ENCODE data around the gene PIKFYVE. TPM values are rescaled to one million over a fixed set of nuclear protein-coding genes. Genes with fewer than 3 reads are reported as not detected.

The PIKFYVE gene
- total and polyA plus RNA-seq, 2 of the 8 experiments (the other 6 are each of a cell fraction or from before 2014, with no cell fraction given), result 8.8 to 33.5 TPM

GRCh38 chr2:208370881-208371633, 105.0 kb downstream of the PIKFYVE start:
- Histone ChIP-seq H3K4me2 (ENCODE audit: insufficient read depth in 1 of 2, low read depth in 2 of 2, low read length in 2 of 2) (no peak overlapping the region), H2BK12ac (ENCODE audit: low read depth, low read length) (no peak overlapping the region), H3K79me2 (ENCODE audit: control insufficient read depth in 1 of 2, insufficient read depth in 2 of 2, low read length in 2 of 2) (no peaks in the 10 kb centered on the region), H2AK5ac (ENCODE audit: low read depth, low read length) (no peak overlapping the region), H3K36me3 (ENCODE audit: control insufficient read depth in 2 of 4, insufficient read depth in 4 of 4, low read length in 3 of 4) (no peaks in the 10 kb centered on the region), H2BK5ac (ENCODE audit: low read depth, low read length) (no peak overlapping the region), H3K4me1 (replicated peaks in 1 of 4; ENCODE audit: control insufficient read depth in 3 of 4, insufficient read depth in 4 of 4, low read length in 3 of 4) (peaks cover 0 to 11% (median 3%) of the 10 kb centered on the region in 4 experiments; a peak in 4 of 7 replicates), H4K5ac (ENCODE audit: insufficient read length, low read depth, low read length) (no peak overlapping the region), H3K23ac (ENCODE audit: insufficient read length) (no peak overlapping the region), H2BK15ac (ENCODE audit: low read length) (no peak overlapping the region), H3K18ac (ENCODE audit: extremely low read depth, low read length) (no peak overlapping the region), H4K20me1 (replicated peaks in 1 of 2; ENCODE audit: control insufficient read depth in 1 of 2, insufficient read depth in 2 of 2, low read length in 2 of 2) (no peaks in the 10 kb centered on the region), H4K8ac (ENCODE audit: extremely low read depth, insufficient read depth, low read length) (no peak overlapping the region), H4K91ac (replicated peaks; ENCODE audit: insufficient read length, low read length) (no peak overlapping the region), H3K9me3 (ENCODE audit: insufficient read depth in 2 of 2, low read depth in 1 of 2, low read length in 1 of 2) (no peaks in the 10 kb centered on the region), H3K79me1 (ENCODE audit: low read depth, low read length) (no peaks in the 10 kb centered on the region), H3K14ac (ENCODE audit: insufficient read length) (no peak overlapping the region), H2BK120ac (replicated peaks; ENCODE audit: low read depth, low read length) (no peak overlapping the region), H3K4me3 (ENCODE audit: extremely low read depth in 1 of 4, insufficient read depth in 2 of 4, low read depth in 3 of 4, low read length in 4 of 4) (no peak overlapping the region), H3K27me3 (replicated peaks in 1 of 4; ENCODE audit: control insufficient read depth in 3 of 4, extremely low read depth in 1 of 4, insufficient read depth in 3 of 4, low read length in 3 of 4) (no peaks in the 10 kb centered on the region), H2BK20ac (ENCODE audit: low read length) (no peak overlapping the region), H3K23me2 (ENCODE audit: low read depth, low read length) (no peaks in the 10 kb centered on the region), H3K4ac (replicated peaks; ENCODE audit: insufficient read length, low read depth, low read length) (no peak overlapping the region), H3K56ac (replicated peaks; ENCODE audit: insufficient read length, low read depth, low read length) (no peak overlapping the region), H3K27ac (ENCODE audit: low read depth, low read length) (no peak overlapping the region), H2AFZ (ENCODE audit: low read length) (no peak overlapping the region), H3K9ac (replicated peaks in 1 of 4; ENCODE audit: extremely low read depth in 1 of 4, low read depth in 3 of 4, low read length in 3 of 4) (no peak overlapping the region)
- FAIRE-seq, result no peak
- 93% methylated on average over 8 of the region's 8 CpGs; no CpG with 5 or more reads in 1 of the 2 experiments for WGBS, 2 experiments (ENCODE audit: extremely low coverage in 1 of 2, insufficient coverage in 1 of 2, insufficient read length in 1 of 2, insufficient replicate concordance in 2 of 2, low coverage in 1 of 2, low lambda C conversion rate in 2 of 2, missing lambda C conversion rate in 1 of 2)
- no peak for DNase-seq (ENCODE audit: low read depth in 1 of 2, low spot score in 2 of 2)
- ChIA-PET CTCF (ENCODE audit: partially characterized antibody) (no interaction called here), POLR2A (ENCODE audit: partially characterized antibody) (no interaction called here)
- TF ChIP-seq FOSL1 (IDR thresholded peaks at IDR 0.05; ENCODE audit: insufficient read depth, low read depth, low read length), result no peak
- no peak for TF ChIP-seq CHD1 (IDR thresholded peaks at IDR 0.05; ENCODE audit: low read depth, low read length)
- TF ChIP-seq ATF3 (IDR thresholded peaks at IDR 0.05; ENCODE audit: insufficient read depth, low read depth, low read length), result no peak
- TF ChIP-seq POLR2AphosphoS5 (IDR thresholded peaks at IDR 0.05; ENCODE audit: low read depth, low read length), result no peak
- no peak for TF ChIP-seq POU5F1 (IDR thresholded peaks at IDR 0.05; ENCODE audit: low read depth, low read length)
- no peak for TF ChIP-seq JUN (IDR thresholded peaks at IDR 0.05; ENCODE audit: low read depth, low read length)
- TF ChIP-seq USF2 (IDR thresholded peaks at IDR 0.05; ENCODE audit: low read length), result no peak
- no peak for TF ChIP-seq GABPA (IDR thresholded peaks at IDR 0.05; ENCODE audit: borderline replicate concordance, insufficient read depth, low read length)
- no peak for TF ChIP-seq EZH2 (IDR thresholded peaks at IDR 0.05; ENCODE audit: low read depth, low read length, severe bottlenecking)
- TF ChIP-seq SP1 (IDR thresholded peaks at IDR 0.05; ENCODE audit: low read depth, low read length), result no peak
- no peak for TF ChIP-seq CHD2 (IDR thresholded peaks at IDR 0.05; ENCODE audit: low read length)
